HFFc6 (cell line): ENCODE results near the gene VAC14. TPM values are rescaled to one million over a fixed set of nuclear protein-coding genes. Genes with fewer than 3 reads are reported as not detected.

Experiments
- DNase-seq: peaks from one replicate; pipeline ENCODE4 v3.0.0-alpha.2; 2018
- H3K27ac Mint-ChIP-seq: 2 replicates; pipeline ENCODE4 v1.8.0; 2020; ENCODE audit warnings: mild to moderate bottlenecking, mixed read lengths
- H3K27me3 Mint-ChIP-seq: 2 replicates; pipeline ENCODE4 v1.8.0; 2021; ENCODE audit warnings: mild to moderate bottlenecking, moderate library complexity, mixed read lengths; ENCODE audit not compliant: insufficient read depth
- H3K36me3 Mint-ChIP-seq: 2 replicates; pipeline ENCODE4 v1.8.0; 2021; ENCODE audit warnings: low read depth, mixed read lengths
- H3K4me1 Mint-ChIP-seq: 2 replicates; pipeline ENCODE4 v1.8.0; 2020; ENCODE audit warnings: low read depth, mixed read lengths
- H3K4me3 Mint-ChIP-seq: 2 replicates; pipeline ENCODE4 v1.8.0; 2020; ENCODE audit warnings: mild to moderate bottlenecking, moderate library complexity, mixed read lengths
- H3K9me3 Mint-ChIP-seq: 2 replicates; pipeline ENCODE4 v1.8.0; 2020; ENCODE audit warnings: mild to moderate bottlenecking, mixed read lengths
- total RNA-seq, 6 experiments: library from RNA; stranded (reverse); fragmentation: NEBNext Ultra II Directional; extraction: Animal tissue kit (Norgen Biotek cat#: 25700); gene quantifications; 2 replicates in 1 of 6; 3 replicates in 5 of 6; pipeline ENCODE4 v1.2.3, GENCODE V29; 2021
- TF ChIP-seq, protein P1 (sequence below): fragments of 200-600 bp; sonication (generic); IDR thresholded peaks from 2 replicates; pipeline ENCODE4 v1.5.0; 2021; ENCODE audit warnings: antibody characterized with exemption, mild to moderate bottlenecking

VAC14 gene
- total RNA-seq, 6 experiments from 2014 or later: 34.5 to 45.5 (median 37.6) TPM

DNA sequence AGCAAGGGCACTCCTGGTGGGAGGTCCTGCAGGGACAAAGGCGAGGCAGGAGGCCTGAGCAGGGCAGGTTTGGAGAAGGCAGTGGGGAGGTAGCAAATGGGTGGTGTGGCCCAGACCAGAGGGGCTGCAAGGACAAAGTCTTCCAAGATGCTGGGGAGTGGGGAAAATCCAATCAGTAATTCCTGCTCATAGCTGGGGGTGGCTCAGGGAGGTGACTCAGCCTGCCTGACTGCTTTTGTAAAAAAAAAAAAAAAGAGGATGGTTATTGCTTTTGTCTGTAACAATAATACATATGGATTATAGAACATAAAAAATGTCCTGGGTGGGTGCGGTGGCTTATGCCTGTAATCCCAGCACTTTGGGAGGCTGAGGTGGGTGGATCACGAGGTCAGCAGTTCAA is 149.4 kb downstream of the VAC14 start:
- no peak for DNase-seq
- Mint-ChIP-seq H3K4me3 (no peak overlapping the region), H3K27me3 (peaks cover 11% of the 10 kb centered on the region; the same call in 1 of the 2 replicates), H3K36me3 (no peaks in the 10 kb centered on the region), H3K4me1 (peaks cover 41% of the 10 kb centered on the region), H3K9me3 (no peaks in the 10 kb centered on the region), H3K27ac (no peak overlapping the region)
- TF ChIP-seq, protein P1, sequence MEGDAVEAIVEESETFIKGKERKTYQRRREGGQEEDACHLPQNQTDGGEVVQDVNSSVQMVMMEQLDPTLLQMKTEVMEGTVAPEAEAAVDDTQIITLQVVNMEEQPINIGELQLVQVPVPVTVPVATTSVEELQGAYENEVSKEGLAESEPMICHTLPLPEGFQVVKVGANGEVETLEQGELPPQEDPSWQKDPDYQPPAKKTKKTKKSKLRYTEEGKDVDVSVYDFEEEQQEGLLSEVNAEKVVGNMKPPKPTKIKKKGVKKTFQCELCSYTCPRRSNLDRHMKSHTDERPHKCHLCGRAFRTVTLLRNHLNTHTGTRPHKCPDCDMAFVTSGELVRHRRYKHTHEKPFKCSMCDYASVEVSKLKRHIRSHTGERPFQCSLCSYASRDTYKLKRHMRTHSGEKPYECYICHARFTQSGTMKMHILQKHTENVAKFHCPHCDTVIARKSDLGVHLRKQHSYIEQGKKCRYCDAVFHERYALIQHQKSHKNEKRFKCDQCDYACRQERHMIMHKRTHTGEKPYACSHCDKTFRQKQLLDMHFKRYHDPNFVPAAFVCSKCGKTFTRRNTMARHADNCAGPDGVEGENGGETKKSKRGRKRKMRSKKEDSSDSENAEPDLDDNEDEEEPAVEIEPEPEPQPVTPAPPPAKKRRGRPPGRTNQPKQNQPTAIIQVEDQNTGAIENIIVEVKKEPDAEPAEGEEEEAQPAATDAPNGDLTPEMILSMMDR: no peak

DNA sequence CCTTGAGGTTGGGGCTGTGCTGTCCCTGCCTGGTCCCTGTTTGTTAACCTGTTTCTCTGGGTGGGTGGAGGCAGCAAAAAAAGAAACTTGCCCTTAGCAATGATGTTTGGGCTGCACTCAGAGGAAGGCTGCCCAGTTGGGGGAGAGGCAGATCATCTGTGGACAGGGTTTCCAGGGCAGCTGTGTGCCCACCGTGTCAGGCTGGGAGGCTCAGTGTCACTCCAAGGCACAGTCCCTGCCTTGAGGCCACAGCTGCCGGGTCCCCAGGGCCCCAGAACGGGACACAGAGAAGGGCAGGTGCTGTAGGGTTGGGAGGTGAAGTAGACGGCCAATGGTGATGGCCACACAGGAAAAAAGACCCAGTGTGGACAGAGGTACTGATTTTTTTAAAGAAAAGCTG is 150.7 kb downstream of the VAC14 start:
- no peak overlapping the region for H3K4me3 Mint-ChIP-seq
- no peak overlapping the region; the same call in 1 of the 2 replicates for H3K27ac Mint-ChIP-seq
- no peak for DNase-seq
- peaks cover 17% of the 10 kb centered on the region for H3K27me3 Mint-ChIP-seq
- H3K4me1 Mint-ChIP-seq: peaks cover 41% of the 10 kb centered on the region
- H3K36me3 Mint-ChIP-seq: no peaks in the 10 kb centered on the region
- TF ChIP-seq, protein P1: no peak
- no peaks in the 10 kb centered on the region for H3K9me3 Mint-ChIP-seq

- H3K27ac Mint-ChIP-seq: no peak overlapping the region
- peaks cover 18% of the 10 kb centered on the region for H3K27me3 Mint-ChIP-seq
- H3K36me3 Mint-ChIP-seq: no peaks in the 10 kb centered on the region
- peaks cover 35% of the 10 kb centered on the region for H3K4me1 Mint-ChIP-seq
- H3K9me3 Mint-ChIP-seq: no peaks in the 10 kb centered on the region
- no peak for DNase-seq
- TF ChIP-seq, protein P1: no peak
- H3K4me3 Mint-ChIP-seq: no peak overlapping the region
These were observed 151.7 kb downstream of the VAC14 start for GRCh38 chr16:70649300-70649699.

DNA sequence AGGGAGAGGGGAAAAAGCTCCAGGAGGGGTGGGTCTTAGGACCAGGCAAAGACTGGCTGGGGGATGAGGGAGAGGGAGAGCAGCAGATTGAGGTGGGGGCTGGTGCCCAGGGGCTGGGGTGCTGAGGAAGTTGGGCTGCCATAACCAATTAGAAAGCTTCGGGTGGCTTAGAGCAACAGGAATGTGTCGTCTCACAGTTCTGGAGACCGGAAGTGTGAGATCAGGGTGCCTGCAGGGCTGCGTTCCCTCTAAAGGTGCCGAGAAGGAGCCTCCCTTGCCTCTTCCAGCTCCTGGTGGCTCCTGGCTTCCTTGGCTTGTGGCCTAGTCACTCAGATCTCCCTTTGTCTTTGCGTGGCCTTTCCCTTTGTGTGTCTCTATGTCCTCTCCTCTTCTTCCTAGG is 152.4 kb downstream of the VAC14 start:
- no peaks in the 10 kb centered on the region for H3K36me3 Mint-ChIP-seq
- peaks cover 18% of the 10 kb centered on the region for H3K27me3 Mint-ChIP-seq
- TF ChIP-seq, protein P1: no peak
- H3K27ac Mint-ChIP-seq: peak overlapping the region; percentile 12; the same call in 1 of the 2 replicates
- no peak overlapping the region for H3K4me3 Mint-ChIP-seq
- H3K9me3 Mint-ChIP-seq: no peaks in the 10 kb centered on the region
- no peak for DNase-seq
- H3K4me1 Mint-ChIP-seq: peaks cover 28% of the 10 kb centered on the region

GRCh38 chr16:70647441-70648359 is 153.3 kb downstream of the VAC14 start:
- Mint-ChIP-seq H3K4me3 (no peak overlapping the region), H3K36me3 (no peaks in the 10 kb centered on the region), H3K9me3 (no peaks in the 10 kb centered on the region), H3K4me1 (peaks cover 24% of the 10 kb centered on the region), H3K27me3 (peaks cover 18% of the 10 kb centered on the region), H3K27ac (no peak overlapping the region)
- no peak for DNase-seq
- TF ChIP-seq, protein P1: no peak
